Fibroblast of lung (primary cell): ENCODE data around the gene SMDT1. TPM values are rescaled to one million over a fixed set of nuclear protein-coding genes. Genes with fewer than 3 reads are reported as not detected.

Experiments
- DNase-seq, 2 donors: peaks; one replicate each; pipeline versions ENCODE4 v3.0.0 to v3.0.0-alpha.2; 2010; ENCODE audit warnings: low read depth in 2 of 2
- H2AFZ ChIP-seq: 2 replicates; pipeline ENCODE4 v1.5.1; 2012; ENCODE audit warnings: low read length, control low read depth, inconsistent platforms
- H3K27ac ChIP-seq: 2 replicates; pipeline ENCODE4 v1.5.1; 2011; ENCODE audit warnings: low read length, control low read depth; ENCODE audit not compliant: insufficient read depth
- H3K27me3 ChIP-seq: 2 replicates; pipeline ENCODE4 v1.5.1; 2011; ENCODE audit warnings: mild to moderate bottlenecking, low read length; ENCODE audit not compliant: control insufficient read depth, insufficient read depth
- H3K36me3 ChIP-seq: 2 replicates; pipeline ENCODE4 v1.5.1; 2011; ENCODE audit warnings: low read length; ENCODE audit not compliant: control insufficient read depth, insufficient read depth
- H3K4me1 ChIP-seq: 2 replicates; pipeline ENCODE4 v1.5.1; 2011; ENCODE audit warnings: low read length; ENCODE audit not compliant: control insufficient read depth, insufficient read depth; ENCODE audit errors: extremely low read depth
- H3K4me2 ChIP-seq: 2 replicates; pipeline ENCODE4 v1.5.1; 2011; ENCODE audit warnings: low read length, control low read depth; ENCODE audit not compliant: insufficient read depth; ENCODE audit errors: extremely low read depth
- H3K4me3 ChIP-seq, 4 experiments: fragments of 200-600 bp in 1 of 4; sonication (generic) in 1 of 4; replicated peaks in 1 of 4; 2 replicates each; pipeline ENCODE4 v1.5.1; 2011 to 2016; ENCODE audit warnings: low read length in 4 of 4, low read depth in 3 of 4, mild to moderate bottlenecking in 3 of 4, control low read depth in 2 of 4, inconsistent platforms in 1 of 4, mixed read lengths in 1 of 4; ENCODE audit not compliant: insufficient read depth in 1 of 4; ENCODE audit errors: control extremely low read depth in 1 of 4
- H3K79me2 ChIP-seq: 2 replicates; pipeline ENCODE4 v1.5.1; 2012; ENCODE audit warnings: mild to moderate bottlenecking, low read length, inconsistent platforms; ENCODE audit not compliant: control insufficient read depth, insufficient read depth
- H3K9ac ChIP-seq: 2 replicates; pipeline ENCODE4 v1.5.1; 2011; ENCODE audit warnings: mild to moderate bottlenecking, low read length, control low read depth; ENCODE audit not compliant: insufficient read depth
- H3K9me3 ChIP-seq: 2 replicates; pipeline ENCODE4 v1.5.1; 2012; ENCODE audit warnings: low read depth, low read length; ENCODE audit not compliant: control insufficient read depth, insufficient read depth
- H4K20me1 ChIP-seq: 2 replicates; pipeline ENCODE4 v1.5.1; 2011; ENCODE audit warnings: low read length; ENCODE audit not compliant: control insufficient read depth, insufficient read depth; ENCODE audit errors: extremely low read depth
- EZH2 ChIP-seq: IDR thresholded peaks from 2 replicates; pipeline ENCODE4 v1.5.1; 2012; ENCODE audit warnings: low read length, control low read depth, mild to moderate bottlenecking; ENCODE audit errors: missing control alignments
- polyA minus RNA-seq: library from RNA; depleted of rRNA, polyadenylated mRNA; stranded (reverse); fragments of >200 nt; gene quantifications from 2 replicates; pipeline ENCODE4 v1.2.3, GENCODE V29; 2011; ENCODE audit warnings: low replicate concordance
- polyA plus RNA-seq, 2 donors: library from polyadenylated mRNA; depleted of rRNA in 1 of 2; stranded (reverse) in 1 of 2; unstranded in 1 of 2; fragments of >200 nt; gene quantifications; 2 replicates each; pipeline ENCODE4 v1.2.1, GENCODE V29; 2011 to 2012; ENCODE audit warnings: missing spikeins in 1 of 2
- total RNA-seq: library from RNA; depleted of rRNA; stranded (reverse); fragments of >200 nt; gene quantifications from 2 replicates; pipeline ENCODE4 v1.2.1, GENCODE V29; 2014
- TF ChIP-seq, protein P1 (sequence below), 2 donors: IDR thresholded peaks in 1 of 2; conservative IDR thresholded peaks in 1 of 2; 1 replicate in 1 of 2; 2 replicates in 1 of 2; pipeline ENCODE4 v1.5.1; 2011 to 2012; ENCODE audit warnings: low read length in 2 of 2, control low read depth in 1 of 2, inconsistent platforms in 1 of 2, low read depth in 1 of 2, mild to moderate bottlenecking in 1 of 2

Gene SMDT1, protein sequence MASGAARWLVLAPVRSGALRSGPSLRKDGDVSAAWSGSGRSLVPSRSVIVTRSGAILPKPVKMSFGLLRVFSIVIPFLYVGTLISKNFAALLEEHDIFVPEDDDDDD
- 4.9 and 9.1 TPM in 2 replicates for total RNA-seq
- 31.8 and 39.5 TPM in 2 replicates for polyA plus RNA-seq
- 78.3 and 104 TPM in 2 replicates for polyA plus RNA-seq (2012)
- polyA minus RNA-seq: 9.7 and 29.9 TPM in 2 replicates

DNA sequence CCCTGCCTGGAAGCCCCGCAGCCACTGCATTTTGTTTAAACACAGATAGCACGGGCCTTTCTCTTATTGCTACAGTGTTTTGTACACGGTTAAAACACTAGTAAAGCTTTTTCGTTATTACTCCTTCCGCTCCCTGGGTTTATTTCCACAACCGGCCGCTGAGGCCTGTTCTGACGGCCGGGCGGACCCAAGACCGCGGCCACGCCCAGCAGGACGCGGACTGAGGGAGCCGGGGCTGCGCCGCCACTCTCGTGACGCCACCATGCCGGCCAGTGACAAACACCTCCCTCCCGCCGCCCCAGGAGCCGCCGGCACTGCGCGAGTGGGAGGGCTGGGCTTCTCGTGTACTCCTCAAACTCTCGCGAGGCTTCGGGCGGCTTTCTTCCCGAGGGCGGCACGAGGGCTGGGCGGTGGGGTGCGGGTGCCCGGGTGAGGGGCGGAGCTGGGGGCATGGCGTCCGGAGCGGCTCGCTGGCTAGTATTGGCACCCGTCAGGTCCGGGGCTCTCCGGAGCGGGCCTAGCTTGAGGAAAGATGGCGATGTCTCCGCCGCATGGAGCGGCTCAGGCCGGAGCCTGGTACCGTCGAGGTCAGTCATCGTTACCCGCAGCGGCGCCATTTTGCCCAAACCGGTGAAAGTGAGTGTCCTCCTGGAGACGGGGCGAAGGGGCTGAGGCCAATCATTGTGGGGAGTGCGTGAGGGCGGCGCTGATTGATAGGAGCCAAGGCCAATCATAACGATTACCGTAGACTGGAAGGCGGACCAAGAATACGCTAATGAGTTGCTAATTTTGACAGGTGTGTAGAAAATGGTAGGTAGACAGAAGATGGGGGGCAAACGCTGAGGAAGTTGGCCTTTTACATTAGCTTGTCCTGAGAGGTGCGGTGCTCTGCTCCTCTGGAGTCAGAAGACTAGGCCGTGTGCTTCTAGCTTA lies at the start of gene SMDT1:
Gene SMDT1, plus strand, starts transcription at position 382 of the 933 bp plus-strand sequence. Its CDS starts 69 bp downstream, at position 451.
- H3K36me3 ChIP-seq: peaks cover 15% of the 10 kb centered on the region
- H2AFZ ChIP-seq: peak within 1 kb of the TSS; percentile 91
- H3K79me2 ChIP-seq: peaks cover 3% of the 10 kb centered on the region
- TF ChIP-seq EZH2: no peak
- TF ChIP-seq, protein P1, sequence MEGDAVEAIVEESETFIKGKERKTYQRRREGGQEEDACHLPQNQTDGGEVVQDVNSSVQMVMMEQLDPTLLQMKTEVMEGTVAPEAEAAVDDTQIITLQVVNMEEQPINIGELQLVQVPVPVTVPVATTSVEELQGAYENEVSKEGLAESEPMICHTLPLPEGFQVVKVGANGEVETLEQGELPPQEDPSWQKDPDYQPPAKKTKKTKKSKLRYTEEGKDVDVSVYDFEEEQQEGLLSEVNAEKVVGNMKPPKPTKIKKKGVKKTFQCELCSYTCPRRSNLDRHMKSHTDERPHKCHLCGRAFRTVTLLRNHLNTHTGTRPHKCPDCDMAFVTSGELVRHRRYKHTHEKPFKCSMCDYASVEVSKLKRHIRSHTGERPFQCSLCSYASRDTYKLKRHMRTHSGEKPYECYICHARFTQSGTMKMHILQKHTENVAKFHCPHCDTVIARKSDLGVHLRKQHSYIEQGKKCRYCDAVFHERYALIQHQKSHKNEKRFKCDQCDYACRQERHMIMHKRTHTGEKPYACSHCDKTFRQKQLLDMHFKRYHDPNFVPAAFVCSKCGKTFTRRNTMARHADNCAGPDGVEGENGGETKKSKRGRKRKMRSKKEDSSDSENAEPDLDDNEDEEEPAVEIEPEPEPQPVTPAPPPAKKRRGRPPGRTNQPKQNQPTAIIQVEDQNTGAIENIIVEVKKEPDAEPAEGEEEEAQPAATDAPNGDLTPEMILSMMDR (conservative IDR thresholded peaks at IDR 0.05 in 1 of 2, IDR thresholded peaks at IDR 0.05 in 1 of 2; ENCODE audit: low read depth in 1 of 2, low read length in 2 of 2): no peak
- H3K27me3 ChIP-seq: no peaks in the 10 kb centered on the region
- peak within 1 kb of the TSS; percentile 64 to 90 (median 82) for H3K4me3 ChIP-seq
- no peaks in the 10 kb centered on the region for H3K9me3 ChIP-seq
- peak; percentile 97 to 99 for DNase-seq
- H3K27ac ChIP-seq: peak within 1 kb of the TSS; percentile 92
- peaks cover 3% of the 10 kb centered on the region for H3K4me1 ChIP-seq
- H4K20me1 ChIP-seq: no peaks in the 10 kb centered on the region
- peak within 1 kb of the TSS; percentile 85 for H3K4me2 ChIP-seq
- peak within 1 kb of the TSS; percentile 96 for H3K9ac ChIP-seq

DNA sequence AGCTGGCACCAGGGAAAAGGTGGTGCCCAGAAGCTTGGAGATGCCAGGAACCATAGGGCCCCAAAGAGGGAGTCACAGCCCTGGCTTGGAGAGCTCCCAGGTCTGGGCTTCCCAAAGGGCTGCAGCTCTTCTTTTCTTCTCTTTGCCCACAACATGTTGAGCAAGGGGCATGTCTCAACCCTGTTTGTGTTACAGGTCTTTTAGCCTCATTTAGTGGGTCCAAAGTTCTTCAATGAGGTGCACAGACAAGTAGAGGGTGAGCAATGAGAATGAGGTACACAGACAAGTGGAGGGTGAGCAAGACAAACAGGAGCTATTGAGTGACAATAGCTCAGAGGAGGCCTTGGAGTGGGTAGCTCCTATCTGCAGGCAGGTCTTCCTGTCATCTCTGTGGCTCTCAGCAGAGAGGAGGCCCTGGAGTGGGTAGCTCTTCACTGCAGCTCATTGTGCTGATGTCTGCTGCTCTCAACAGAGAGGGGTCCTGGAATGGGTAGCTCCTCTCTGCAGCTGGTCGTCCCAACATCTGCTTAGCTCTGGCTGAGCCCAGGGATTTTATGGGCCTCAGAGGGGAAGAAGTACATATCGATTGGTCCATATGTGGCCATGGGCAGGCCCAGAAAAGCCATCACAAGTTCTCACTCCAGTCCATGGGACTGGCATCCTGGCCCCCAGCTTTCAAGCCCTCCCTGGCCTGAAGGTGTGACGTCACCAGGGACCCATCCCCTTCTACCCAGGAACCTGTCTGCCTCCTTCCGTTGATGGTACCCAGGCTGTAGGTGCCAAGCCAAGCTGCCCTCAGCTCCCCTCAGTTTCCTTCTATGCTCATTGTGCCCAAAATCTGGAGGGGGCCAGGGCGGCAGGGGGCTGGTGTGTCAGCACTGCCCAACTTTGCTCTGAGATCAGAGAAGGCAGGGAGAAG lies 46.0 kb upstream of the SMDT1 start:
- Histone ChIP-seq H3K4me1 (no peaks in the 10 kb centered on the region), H2AFZ (no peak overlapping the region), H3K27me3 (no peaks in the 10 kb centered on the region), H3K9ac (no peak overlapping the region), H3K27ac (no peak overlapping the region), H3K79me2 (no peaks in the 10 kb centered on the region), H3K9me3 (no peaks in the 10 kb centered on the region), H3K4me2 (no peak overlapping the region), H4K20me1 (no peaks in the 10 kb centered on the region), H3K36me3 (no peaks in the 10 kb centered on the region), H3K4me3 (no peak overlapping the region)
- DNase-seq: no peak
- no peak for TF ChIP-seq EZH2
- TF ChIP-seq, protein P1 (conservative IDR thresholded peaks at IDR 0.05 in 1 of 2, IDR thresholded peaks at IDR 0.05 in 1 of 2; ENCODE audit: low read depth in 1 of 2, low read length in 2 of 2): no peak
